Brain microvascular endothelial cell (primary cell): ENCODE results near the gene OBP2B.
"Not testable (repeated sequence)": the region's sequence is repeated elsewhere in the genome, so short reads cannot be mapped to it uniquely, and the experiment has no call there.

Source experiments
- DNase-seq: peaks from one replicate; pipeline ENCODE4 v3.0.0-alpha.2; 2020
- H3K27ac ChIP-seq: fragments of 250-450 bp; sonication (Bioruptor Pico); 2 replicates; pipeline ENCODE4 v1.5.1; 2020; ENCODE audit warnings: mild to moderate bottlenecking, moderate library complexity
- H3K27me3 ChIP-seq: fragments of 250-450 bp; sonication (Bioruptor Pico); replicated peaks from 2 replicates; pipeline ENCODE4 v1.5.1; 2020; ENCODE audit warnings: mild to moderate bottlenecking
- H3K36me3 ChIP-seq: fragments of 250-450 bp; sonication (Bioruptor Pico); replicated peaks from 2 replicates; pipeline ENCODE4 v1.5.1; 2020; ENCODE audit warnings: mild to moderate bottlenecking
- H3K4me3 ChIP-seq: 2 replicates; pipeline ENCODE4 v1.5.1; 2011; ENCODE audit warnings: low read depth, mild to moderate bottlenecking, control low read depth, low read length, moderate library complexity
- in situ Hi-C: cut with HindIII; loops from 2 replicates; pipeline ENCODE4 v1.10.0; 2017; ENCODE audit warnings: low sequenced_read_pairs, low pct_ligation_motif_present
- TF ChIP-seq, protein P1 (sequence below): IDR thresholded peaks from 2 replicates; pipeline ENCODE4 v1.5.1; 2011; ENCODE audit warnings: low read depth, mild to moderate bottlenecking, moderate library complexity, low read length, control low read depth, inconsistent platforms; ENCODE audit errors: missing control alignments

OBP2B gene

DNA sequence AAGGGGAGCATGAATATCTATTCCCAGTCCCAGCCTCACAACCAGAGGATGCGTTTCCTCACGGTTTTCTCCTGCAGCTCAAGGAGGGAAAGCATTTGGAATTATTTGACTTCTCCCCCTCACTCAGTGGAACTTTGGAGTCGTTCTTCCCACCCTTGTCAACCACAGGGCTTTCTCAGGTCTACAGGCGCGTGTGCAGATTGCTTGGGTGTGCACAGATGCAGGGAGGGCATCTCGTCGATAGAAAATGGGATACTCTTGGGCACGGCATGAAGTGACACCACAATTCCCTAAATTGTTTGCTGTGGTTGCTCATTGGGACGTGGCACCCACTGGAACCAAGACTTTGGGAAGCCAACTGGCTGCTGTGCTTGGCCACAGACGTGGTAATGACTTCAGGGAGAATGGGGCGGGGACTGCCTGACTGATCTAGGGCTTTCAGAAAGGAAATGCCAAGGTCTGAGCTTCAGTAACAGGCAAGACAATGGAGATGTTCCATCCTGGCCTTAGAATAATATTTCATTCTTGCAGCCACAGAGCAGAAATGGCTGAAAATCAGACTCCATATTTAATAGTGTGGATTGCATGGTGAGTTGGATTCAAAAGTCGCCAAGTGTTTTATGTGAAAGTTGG lies 12.2 kb upstream of the OBP2B start:
- Histone ChIP-seq H3K36me3 (no peaks in the 10 kb centered on the region), H3K4me3 (no peak overlapping the region), H3K27me3 (peaks cover 3% of the 10 kb centered on the region), H3K27ac (no peak overlapping the region)
- TF ChIP-seq, protein P1, sequence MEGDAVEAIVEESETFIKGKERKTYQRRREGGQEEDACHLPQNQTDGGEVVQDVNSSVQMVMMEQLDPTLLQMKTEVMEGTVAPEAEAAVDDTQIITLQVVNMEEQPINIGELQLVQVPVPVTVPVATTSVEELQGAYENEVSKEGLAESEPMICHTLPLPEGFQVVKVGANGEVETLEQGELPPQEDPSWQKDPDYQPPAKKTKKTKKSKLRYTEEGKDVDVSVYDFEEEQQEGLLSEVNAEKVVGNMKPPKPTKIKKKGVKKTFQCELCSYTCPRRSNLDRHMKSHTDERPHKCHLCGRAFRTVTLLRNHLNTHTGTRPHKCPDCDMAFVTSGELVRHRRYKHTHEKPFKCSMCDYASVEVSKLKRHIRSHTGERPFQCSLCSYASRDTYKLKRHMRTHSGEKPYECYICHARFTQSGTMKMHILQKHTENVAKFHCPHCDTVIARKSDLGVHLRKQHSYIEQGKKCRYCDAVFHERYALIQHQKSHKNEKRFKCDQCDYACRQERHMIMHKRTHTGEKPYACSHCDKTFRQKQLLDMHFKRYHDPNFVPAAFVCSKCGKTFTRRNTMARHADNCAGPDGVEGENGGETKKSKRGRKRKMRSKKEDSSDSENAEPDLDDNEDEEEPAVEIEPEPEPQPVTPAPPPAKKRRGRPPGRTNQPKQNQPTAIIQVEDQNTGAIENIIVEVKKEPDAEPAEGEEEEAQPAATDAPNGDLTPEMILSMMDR = no peak
- no peak for DNase-seq
- in situ Hi-C loops = no loop called here

DNA sequence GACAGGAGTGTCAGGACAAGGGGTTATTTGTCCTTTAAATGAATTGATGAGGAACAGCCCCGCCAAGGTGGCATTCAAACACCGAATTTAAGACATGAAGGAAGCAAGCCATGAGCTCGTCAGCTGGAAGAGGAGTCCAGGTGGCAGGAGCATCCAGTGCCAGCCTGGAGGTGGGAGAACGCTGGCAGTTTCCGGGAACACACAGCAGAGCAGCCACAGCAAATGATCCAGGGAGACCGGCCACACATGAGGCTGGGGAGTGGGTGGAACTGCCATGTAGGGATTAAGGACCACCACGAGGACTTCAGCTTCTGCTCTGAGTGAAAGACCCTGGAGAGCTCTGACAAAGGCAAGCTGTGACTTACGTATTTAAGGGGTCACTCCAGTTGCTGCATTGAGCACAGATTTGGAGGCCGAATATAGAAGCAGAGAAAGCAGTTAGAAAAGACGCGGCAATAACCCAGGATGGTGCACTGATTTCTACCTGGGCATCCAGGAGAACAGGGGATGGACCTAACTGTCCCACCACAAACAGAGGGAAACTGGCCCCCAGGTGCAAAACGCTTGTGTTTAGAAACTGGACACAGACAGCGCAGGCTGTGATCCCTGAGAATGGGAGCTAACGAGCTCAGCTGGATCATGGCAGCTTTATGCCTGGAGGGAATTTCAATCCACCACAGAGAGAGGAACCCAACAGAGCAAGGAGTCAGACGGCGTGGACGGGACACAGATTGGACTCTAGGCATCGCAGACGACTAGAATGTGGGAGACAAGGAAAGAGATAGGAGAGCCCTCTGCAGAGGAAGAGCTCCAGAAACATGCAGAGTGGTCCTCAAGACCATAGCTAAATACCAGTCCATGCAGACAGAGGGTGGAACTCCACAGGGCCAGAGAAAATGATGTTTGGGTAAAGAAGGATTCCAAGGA lies 9.3 kb upstream of the OBP2B start:
- H3K27ac ChIP-seq, H3K4me3 ChIP-seq, DNase-seq, in situ Hi-C loops, H3K36me3 ChIP-seq, H3K27me3 ChIP-seq: not testable (repeated sequence)

DNA sequence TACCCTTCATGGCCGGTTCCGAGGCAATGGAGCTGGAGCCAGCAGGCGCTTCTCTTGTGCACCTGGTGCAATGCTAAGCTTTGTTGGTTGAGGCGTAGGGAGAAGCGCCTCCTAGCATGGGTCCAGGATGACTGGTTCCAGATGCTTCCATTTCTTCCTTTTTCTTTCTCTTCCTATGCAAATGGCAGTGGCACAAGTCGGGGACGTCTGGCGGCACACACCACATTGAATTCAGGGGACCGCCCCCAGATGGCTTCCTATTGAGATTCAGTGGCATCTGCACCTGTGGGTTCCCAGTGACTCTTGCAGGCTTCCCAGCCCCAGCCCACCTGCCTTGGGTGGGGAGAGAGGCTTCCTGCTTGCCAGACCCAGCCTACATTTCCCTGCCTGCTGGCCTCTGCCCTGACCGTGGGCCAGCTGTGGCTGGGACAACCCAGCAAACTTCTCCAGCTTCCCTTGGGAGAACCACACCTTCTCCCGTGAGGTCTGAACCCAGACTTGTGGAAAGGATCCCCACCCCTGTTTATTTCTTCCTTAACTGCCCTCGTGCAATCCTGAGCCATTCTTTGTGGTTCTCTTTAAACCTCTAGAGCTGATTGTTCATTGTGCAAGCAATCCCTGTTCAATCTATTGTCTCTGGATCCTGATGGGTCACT lies 8.4 kb upstream of the OBP2B start:
- H3K27ac ChIP-seq, H3K27me3 ChIP-seq, H3K36me3 ChIP-seq, in situ Hi-C loops, DNase-seq, H3K4me3 ChIP-seq: not testable (repeated sequence)

DNA sequence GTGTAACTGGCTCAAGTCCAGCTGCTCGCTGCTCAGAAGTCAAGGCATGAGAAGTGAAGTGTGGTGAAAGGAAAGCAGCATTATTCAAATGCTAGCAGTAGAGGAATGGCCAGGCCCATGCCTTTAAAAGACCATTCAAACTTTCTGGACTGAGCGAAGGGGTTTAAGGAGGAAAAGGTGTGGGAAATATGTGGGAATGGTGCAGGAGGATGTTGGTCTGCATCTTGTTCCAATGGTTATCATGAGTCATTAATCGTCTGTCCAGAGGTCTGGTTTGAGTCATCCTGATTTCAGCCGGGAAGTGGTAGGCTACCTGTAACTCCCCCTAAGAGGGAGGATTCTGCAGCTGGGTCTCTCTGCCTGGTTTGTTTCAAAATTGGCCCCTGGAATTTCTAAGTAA lies 5.2 kb upstream of the OBP2B start:
- in situ Hi-C loops, H3K36me3 ChIP-seq, H3K27ac ChIP-seq, DNase-seq, H3K27me3 ChIP-seq, H3K4me3 ChIP-seq: not testable (repeated sequence)

DNA sequence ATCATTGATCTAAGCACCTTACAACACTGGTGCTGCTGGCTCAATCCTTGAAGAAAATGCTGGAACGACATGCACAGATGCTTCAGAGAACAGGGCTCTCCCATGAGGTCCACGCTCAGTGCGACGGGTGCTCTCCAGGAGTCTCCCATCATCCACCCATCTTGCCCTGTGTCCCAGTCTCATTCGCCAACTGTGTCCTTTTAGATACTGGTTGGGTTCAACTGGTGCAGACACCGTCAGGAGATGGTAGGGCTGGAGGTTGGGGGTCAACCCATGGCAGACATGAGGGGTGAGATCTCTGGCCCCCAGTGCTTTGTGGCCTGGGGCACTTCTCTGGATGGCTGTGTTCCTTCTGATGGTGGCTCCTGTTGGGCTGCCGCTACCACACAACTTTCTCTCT lies 1.6 kb upstream of the OBP2B start:
- Histone ChIP-seq H3K4me3 (no peak overlapping the region), H3K27me3 (no peaks in the 10 kb centered on the region), H3K27ac (no peak overlapping the region), H3K36me3 (no peaks in the 10 kb centered on the region)
- TF ChIP-seq, protein P1 = no peak
- in situ Hi-C loops = no loop called here
- no peak for DNase-seq

DNA sequence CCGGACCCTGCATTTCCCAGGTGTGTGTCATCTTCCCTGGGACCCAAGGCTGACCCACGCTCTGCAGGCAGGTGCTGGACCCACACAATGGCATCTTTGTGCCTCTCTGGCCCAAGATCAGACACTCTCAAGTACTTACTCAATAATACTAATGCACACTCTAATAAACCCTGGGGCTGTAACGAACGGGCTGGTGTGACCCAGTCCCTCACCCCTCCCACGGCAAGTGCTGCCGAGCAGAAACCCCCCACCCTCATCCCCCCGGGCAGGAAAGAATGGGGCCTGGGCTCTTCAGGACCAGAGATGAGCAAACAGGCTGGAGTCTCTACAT lies 1.1 kb upstream of the OBP2B start:
- TF ChIP-seq, protein P1 = no peak
- in situ Hi-C loops = no loop called here
- Histone ChIP-seq H3K36me3 (no peaks in the 10 kb centered on the region), H3K27ac (no peak overlapping the region), H3K27me3 (no peaks in the 10 kb centered on the region), H3K4me3 (no peak overlapping the region)
- DNase-seq = no peak

DNA sequence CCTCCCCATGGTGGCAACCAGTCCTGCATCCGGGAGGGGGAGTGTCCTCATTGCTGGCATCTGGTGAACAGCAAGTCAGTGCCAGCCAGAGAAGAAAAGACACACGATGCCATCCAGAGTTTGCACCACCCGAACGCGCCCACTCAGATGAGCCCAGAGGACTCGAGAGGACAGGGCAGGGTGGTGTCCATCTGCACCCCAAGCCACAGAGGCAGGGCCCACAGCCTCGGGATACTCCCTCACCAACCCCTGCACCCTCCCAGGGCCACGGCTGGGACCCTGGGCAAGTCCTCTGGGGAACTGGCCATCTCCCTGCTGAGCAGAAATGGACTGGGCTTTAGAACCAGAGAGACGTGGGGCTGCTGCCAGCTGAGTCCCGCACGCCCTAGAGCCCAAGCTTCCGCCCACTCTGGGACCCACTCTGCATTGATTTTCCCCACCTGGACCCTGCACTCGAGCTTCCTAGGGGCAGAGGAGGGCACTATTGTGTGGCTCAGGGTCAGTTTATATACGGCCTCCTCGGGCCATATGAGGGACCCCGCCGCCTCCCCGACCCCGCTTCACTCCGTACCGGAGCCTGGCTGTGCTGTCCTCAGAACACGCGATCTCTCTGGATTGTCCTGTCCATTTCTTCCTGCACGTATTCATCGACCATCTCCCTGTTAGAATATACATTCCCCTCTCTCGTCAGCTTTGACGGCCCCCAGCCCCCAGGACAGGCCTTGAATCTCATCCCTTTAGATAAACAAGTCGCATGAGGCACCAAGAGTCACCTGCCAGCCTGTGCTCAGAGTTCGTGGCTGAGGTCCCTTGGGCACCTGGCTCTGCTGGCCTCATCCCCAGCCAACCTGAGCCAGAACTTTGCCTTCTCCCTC lies 514 bp upstream of the OBP2B start:
- H3K27ac ChIP-seq, DNase-seq, H3K27me3 ChIP-seq, H3K4me3 ChIP-seq, in situ Hi-C loops, H3K36me3 ChIP-seq: not testable (repeated sequence)

DNA sequence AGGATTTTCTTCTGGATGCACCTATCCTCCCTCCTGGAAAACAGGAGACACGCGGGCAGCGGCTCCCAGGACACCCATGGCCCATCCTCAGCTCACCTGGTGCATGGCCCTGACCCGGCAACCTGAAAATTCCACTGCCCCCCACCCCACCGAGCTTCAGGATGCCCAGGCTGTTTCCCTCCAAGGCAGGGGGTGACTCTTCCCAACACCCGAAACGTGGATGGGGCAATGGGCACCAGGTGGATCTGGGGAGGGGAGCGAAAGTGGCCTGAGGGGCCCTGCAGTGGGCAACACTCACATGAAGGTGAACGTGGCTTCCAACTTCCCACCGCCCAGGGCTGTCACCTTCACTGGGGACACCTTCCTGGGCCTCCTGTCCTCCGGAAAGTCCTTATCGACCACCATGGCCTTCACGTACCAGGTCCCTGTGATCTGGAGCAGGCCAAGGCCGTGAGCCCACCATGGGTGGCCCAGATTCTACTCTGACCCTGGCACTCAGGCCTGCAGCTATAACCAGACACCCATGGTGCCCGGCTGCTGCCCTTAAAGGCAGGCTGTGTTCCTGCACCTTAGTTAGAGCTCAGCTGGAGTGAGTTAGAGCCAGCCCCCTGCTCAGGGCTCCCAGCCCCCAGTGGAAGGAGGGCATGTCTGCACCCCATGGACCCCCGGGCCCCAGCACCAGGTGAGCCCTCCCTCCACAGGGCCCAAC lies 725 bp downstream of the OBP2B start:
- DNase-seq, in situ Hi-C loops, H3K27me3 ChIP-seq, H3K36me3 ChIP-seq, H3K27ac ChIP-seq, H3K4me3 ChIP-seq: not testable (repeated sequence)
